SHP77 (cell line): ENCODE data around the gene ENDOV.

ENCODE experiments used
- DNase-seq, 2 experiments: peaks; one replicate each; lab custom pipeline; 2025; lab: John Stamatoyannopoulos, UW

Gene ENDOV

GRCh38 chr17:80482555-80483308 is 67.8 kb downstream of the ENDOV start:
- no peak for DNase-seq

GRCh38 chr17:80485846-80486245 is 70.9 kb downstream of the ENDOV start:
- DNase-seq, result peak; percentile 30 to 53

- DNase-seq, result no peak
Observed at GRCh38 chr17:80486692-80487091, 71.7 kb downstream of the ENDOV start.

- no peak for DNase-seq
Observed at GRCh38 chr17:80487511-80487910, 72.5 kb downstream of the ENDOV start.
